Sigmoid colon (tissue), 7 donors: ENCODE measurements around the gene BCAS3. TPM values are rescaled to one million over a fixed set of nuclear protein-coding genes. Genes with fewer than 3 reads are reported as not detected.

Experiments used
- DNase-seq: peaks from one replicate; pipeline ENCODE4 v3.0.0-alpha.2; 2019
- H3K27ac ChIP-seq, 4 donors: fragments of 200-600 bp; sonication (generic); one replicate each; pipeline ENCODE4 v1.5.1; 2016 to 2019; ENCODE audit warnings: mild to moderate bottlenecking in 1 of 4
- H3K27me3 ChIP-seq, 3 donors: fragments of 200-600 bp; sonication (generic); one replicate each; pipeline ENCODE4 v1.5.1; 2019; ENCODE audit warnings: mild to moderate bottlenecking in 1 of 3
- H3K36me3 ChIP-seq, 4 donors: fragments of 200-600 bp; sonication (generic); one replicate each; pipeline ENCODE4 v1.5.1; 2016 to 2019
- H3K4me1 ChIP-seq, 4 donors: fragments of 200-600 bp; sonication (generic); one replicate each; pipeline ENCODE4 v1.5.1; 2017 to 2019
- H3K4me3 ChIP-seq, 4 donors: fragments of 200-600 bp; sonication (generic); one replicate each; pipeline ENCODE4 v1.5.1; 2017 to 2019; ENCODE audit warnings: mild to moderate bottlenecking in 2 of 4, moderate library complexity in 1 of 4
- H3K9me3 ChIP-seq, 4 donors: fragments of 200-600 bp in 3 of 4; sonication (generic) in 3 of 4; one replicate each; pipeline versions ENCODE4 v1.5.1 to v1.6.1; 2013 to 2019
- CTCF ChIP-seq, 4 experiments: fragments of 450-650 bp in 3 of 4; fragments of 200-600 bp in 1 of 4; IDR thresholded peaks; one replicate each; pipeline ENCODE4 v1.5.1; 2016 to 2019; ENCODE audit warnings: antibody characterized with exemption in 4 of 4, mild to moderate bottlenecking in 3 of 4, moderate library complexity in 2 of 4
- EP300 ChIP-seq, 4 donors: sonication (generic); formaldehyde crosslinking; IDR thresholded peaks; one replicate each; pipeline ENCODE4 v1.6.1; 2017; ENCODE audit warnings: antibody characterized with exemption in 4 of 4
- POLR2A ChIP-seq, 2 donors: fragments of 450-650 bp; IDR thresholded peaks; one replicate each; pipeline ENCODE4 v1.6.1; 2016; ENCODE audit warnings: antibody characterized with exemption in 2 of 2, mild to moderate bottlenecking in 2 of 2, moderate library complexity in 2 of 2
- POLR2AphosphoS5 ChIP-seq, 4 donors: sonication (generic); formaldehyde crosslinking; IDR thresholded peaks; one replicate each; pipeline ENCODE4 v1.6.1; 2017; ENCODE audit warnings: antibody characterized with exemption in 4 of 4
- WGBS, 2 donors: extraction: QIAGEN DNeasy Blood & Tissue Kit; methylation state at CpG; one replicate each; pipeline ENCODE4 v1.1.7; 2013; 5-methylcytosine and 5-hydroxymethylcytosine counted together
- intact Hi-C: fragments of 100-400 bp; cut with DNase I; formaldehyde crosslinking; loops from one replicate; pipeline ENCODE4 v1.15.1; 2023
- polyA plus RNA-seq, 3 donors: library from polyadenylated mRNA; stranded (reverse); fragments of 200-250 nt; gene quantifications; one replicate each; pipeline ENCODE4 v1.2.3, GENCODE V29; 2013
- total RNA-seq, 4 donors: library from RNA; depleted of rRNA; stranded (reverse); fragments of >200 nt; gene quantifications; one replicate each; pipeline ENCODE4 v1.1.0, GENCODE V29; 2016
- donor health status: healthy with polysubstance abuse.
- donor health status: Bipolar disorder and iron deficiency.
- donor health status: healthy.

Gene BCAS3
- total and polyA plus RNA-seq, 7 donors = 6.3 to 38.5 (median 28.5) TPM

GRCh38 chr17:61232871-61233270, 555.2 kb downstream of the BCAS3 start:
- Histone ChIP-seq H3K9me3 (no peaks in the 10 kb centered on the region), H3K4me3 (no peak overlapping the region), H3K27ac (no peak overlapping the region), H3K36me3 (no peaks in the 10 kb centered on the region), H3K4me1 (no peaks in the 10 kb centered on the region), H3K27me3 (peaks cover 0 to 13% (median 0%) of the 10 kb centered on the region in 3 donors)
- DNase-seq = no peak
- 92 to 93% methylated on average over 3 of the region's 3 CpGs for WGBS, 2 donors
- TF ChIP-seq EP300 (IDR thresholded peaks at IDR 0.05) (no peak), CTCF (IDR thresholded peaks at IDR 0.05) (peak in 1 of 4 experiments; percentile 5)
- intact Hi-C loops = no loop called here

GRCh38 chr17:61233991-61234750, 556.5 kb downstream of the BCAS3 start:
- TF ChIP-seq EP300 (IDR thresholded peaks at IDR 0.05) (no peak), POLR2A (IDR thresholded peaks at IDR 0.05) (no peak), CTCF (IDR thresholded peaks at IDR 0.05) (no peak), POLR2AphosphoS5 (IDR thresholded peaks at IDR 0.05) (no peak)

GRCh38 chr17:61235001-61235826, 557.6 kb downstream of the BCAS3 start:
- 49 to 79% methylated on average over 15 of the region's 15 CpGs for WGBS, 2 donors
- no peak for DNase-seq
- H3K27ac ChIP-seq = peak overlapping the region in 1 of 4 donors; percentile 54

More at GRCh38 chr17:61233991-61234750, 556.5 kb downstream of the BCAS3 start:
- Histone ChIP-seq H3K27me3 (peaks cover 0 to 13% (median 0%) of the 10 kb centered on the region in 3 donors), H3K9me3 (no peaks in the 10 kb centered on the region), H3K4me3 (no peak overlapping the region), H3K27ac (no peak overlapping the region), H3K36me3 (no peaks in the 10 kb centered on the region), H3K4me1 (no peaks in the 10 kb centered on the region)
- 96% methylated on average over 1 of the region's 1 CpG for WGBS, 2 donors
- DNase-seq = no peak
- intact Hi-C loops = no loop called here

GRCh38 chr17:61235827-61236197, 558.2 kb downstream of the BCAS3 start:
- WGBS, 2 donors = 13 to 56% methylated on average over 5 of the region's 5 CpGs
- H3K27ac ChIP-seq = peak overlapping the region in 1 of 4 donors; percentile 54
- H3K36me3 ChIP-seq = no peaks in the 10 kb centered on the region
- DNase-seq = no peak
- intact Hi-C loops = no loop called here
- H3K27me3 ChIP-seq = peaks cover 0 to 13% (median 0%) of the 10 kb centered on the region in 3 donors
- H3K4me3 ChIP-seq = no peak overlapping the region
- no peak for TF ChIP-seq CTCF (IDR thresholded peaks at IDR 0.05)
- no peak for TF ChIP-seq EP300 (IDR thresholded peaks at IDR 0.05)
- no peak for TF ChIP-seq POLR2AphosphoS5 (IDR thresholded peaks at IDR 0.05)
- TF ChIP-seq POLR2A (IDR thresholded peaks at IDR 0.05) = no peak
- no peaks in the 10 kb centered on the region for H3K4me1 ChIP-seq
- H3K9me3 ChIP-seq = no peaks in the 10 kb centered on the region

More at GRCh38 chr17:61235001-61235826, 557.6 kb downstream of the BCAS3 start:
- H3K4me1 ChIP-seq = no peaks in the 10 kb centered on the region
- H3K36me3 ChIP-seq = no peaks in the 10 kb centered on the region
- TF ChIP-seq POLR2A (IDR thresholded peaks at IDR 0.05) = no peak
- TF ChIP-seq CTCF (IDR thresholded peaks at IDR 0.05) = no peak
- TF ChIP-seq POLR2AphosphoS5 (IDR thresholded peaks at IDR 0.05) = no peak
- no peak for TF ChIP-seq EP300 (IDR thresholded peaks at IDR 0.05)
- intact Hi-C loops = no loop called here
- no peak overlapping the region for H3K4me3 ChIP-seq
- H3K27me3 ChIP-seq = peaks cover 0 to 13% (median 0%) of the 10 kb centered on the region in 3 donors
- no peaks in the 10 kb centered on the region for H3K9me3 ChIP-seq
